GM21528 (cell line): ENCODE results near the gene NDFIP1.
A peak's percentile ranks its signal among the peaks of the same experiment; 100 is the strongest.
"Not testable (repeated sequence)": the region's sequence is repeated elsewhere in the genome, so short reads cannot be mapped to it uniquely, and the experiment has no call there.

Experiments used
- ATAC-seq: cut with Tn5 transposase; IDR thresholded peaks from one replicate; pipeline ENCODE4 v1.9.1; 2021; ENCODE audit warnings: mild to moderate bottlenecking, moderate library complexity; ENCODE audit not compliant: unreplicated experiment, low FRiP score

Gene NDFIP1, protein sequence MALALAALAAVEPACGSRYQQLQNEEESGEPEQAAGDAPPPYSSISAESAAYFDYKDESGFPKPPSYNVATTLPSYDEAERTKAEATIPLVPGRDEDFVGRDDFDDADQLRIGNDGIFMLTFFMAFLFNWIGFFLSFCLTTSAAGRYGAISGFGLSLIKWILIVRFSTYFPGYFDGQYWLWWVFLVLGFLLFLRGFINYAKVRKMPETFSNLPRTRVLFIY

DNA sequence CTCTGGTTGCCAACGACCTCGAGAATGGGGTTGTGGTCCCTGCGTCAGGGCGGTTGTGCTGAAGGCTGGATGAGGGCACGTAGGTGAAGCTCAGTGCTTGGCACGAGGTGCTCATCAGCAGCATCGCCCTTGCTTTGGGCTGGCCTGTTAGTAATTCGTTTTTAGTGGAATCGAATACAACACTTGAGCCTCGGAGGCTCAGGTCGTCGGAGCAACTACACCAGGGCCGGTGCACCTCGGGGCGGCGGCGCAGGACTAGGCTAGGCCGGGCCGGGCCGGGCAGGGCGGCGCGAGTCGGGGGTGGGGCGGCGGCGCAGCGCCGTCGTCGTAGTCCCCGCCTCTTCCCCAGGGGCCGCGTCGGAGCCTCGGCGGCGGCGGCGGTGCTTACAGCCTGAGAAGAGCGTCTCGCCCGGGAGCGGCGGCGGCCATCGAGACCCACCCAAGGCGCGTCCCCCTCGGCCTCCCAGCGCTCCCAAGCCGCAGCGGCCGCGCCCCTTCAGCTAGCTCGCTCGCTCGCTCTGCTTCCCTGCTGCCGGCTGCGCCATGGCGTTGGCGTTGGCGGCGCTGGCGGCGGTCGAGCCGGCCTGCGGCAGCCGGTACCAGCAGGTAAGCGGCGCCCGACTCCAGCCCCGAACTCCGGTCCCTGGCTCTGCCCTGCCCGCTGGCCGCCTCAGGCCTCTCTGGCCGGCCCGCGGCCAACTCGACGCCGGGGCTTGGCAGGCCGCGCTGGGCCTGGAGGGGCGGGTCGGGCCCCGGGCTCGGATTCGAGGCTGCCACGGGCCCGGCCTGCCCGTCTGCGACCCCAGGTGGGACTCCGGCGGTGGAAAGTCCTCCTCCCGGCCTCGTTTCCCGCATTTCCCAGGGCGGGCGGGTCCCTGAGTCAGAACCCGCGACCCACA is at the start of gene NDFIP1:
Gene NDFIP1 (plus strand): TSS at position 348 of the 899 bp plus-strand sequence. CDS start 196 bp downstream, at position 544.
- ATAC-seq, result peak; percentile 97

DNA sequence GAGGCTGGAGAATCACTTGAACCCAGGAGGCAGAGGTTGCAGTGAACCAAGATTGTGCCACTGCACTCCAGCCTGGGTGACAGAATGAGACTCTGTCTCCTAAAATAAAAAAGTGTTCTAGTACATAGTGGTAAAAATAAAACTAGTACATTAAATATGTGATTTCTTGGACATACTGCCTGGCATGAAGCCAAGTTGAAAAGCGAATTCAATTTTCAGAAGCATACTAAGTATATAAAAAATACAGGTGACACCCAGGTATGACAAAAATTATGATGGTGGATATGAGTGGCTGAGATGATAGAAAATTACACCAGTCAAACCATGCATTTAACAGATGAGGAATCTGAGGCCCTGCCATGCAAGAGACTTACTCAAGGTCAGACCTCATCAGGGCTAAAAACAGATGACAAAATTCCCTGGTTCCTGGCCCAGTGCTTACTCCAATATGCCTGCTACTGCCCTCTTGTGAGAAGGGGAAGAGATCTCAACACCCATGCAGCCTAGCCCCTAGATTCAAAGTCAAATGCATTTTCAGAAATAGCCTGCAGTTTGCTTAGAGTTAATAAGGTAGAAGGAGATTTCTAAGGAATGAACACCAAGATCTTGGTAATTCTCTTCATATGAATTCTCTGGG is 49.2 kb upstream of the NDFIP1 start:
- no peak for ATAC-seq

DNA sequence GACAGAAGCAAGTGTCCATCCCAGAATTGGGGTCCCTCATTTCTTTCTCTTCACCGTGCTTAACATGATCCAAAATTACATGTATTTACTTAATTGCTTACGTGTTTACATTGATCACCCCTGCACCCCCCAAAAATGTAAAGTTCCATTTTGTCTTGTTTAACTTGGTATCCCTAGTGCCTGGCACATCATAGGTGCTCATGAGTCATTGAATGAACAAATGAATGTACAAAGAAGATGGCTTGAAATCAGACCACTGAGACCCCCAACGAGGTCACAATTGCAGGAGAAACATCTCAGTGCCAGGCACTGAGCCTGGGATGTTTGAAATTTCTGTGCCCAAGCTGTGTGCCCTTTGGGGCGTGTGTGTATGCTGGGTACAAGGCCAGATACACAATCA is 45.2 kb upstream of the NDFIP1 start:
- no peak for ATAC-seq

DNA sequence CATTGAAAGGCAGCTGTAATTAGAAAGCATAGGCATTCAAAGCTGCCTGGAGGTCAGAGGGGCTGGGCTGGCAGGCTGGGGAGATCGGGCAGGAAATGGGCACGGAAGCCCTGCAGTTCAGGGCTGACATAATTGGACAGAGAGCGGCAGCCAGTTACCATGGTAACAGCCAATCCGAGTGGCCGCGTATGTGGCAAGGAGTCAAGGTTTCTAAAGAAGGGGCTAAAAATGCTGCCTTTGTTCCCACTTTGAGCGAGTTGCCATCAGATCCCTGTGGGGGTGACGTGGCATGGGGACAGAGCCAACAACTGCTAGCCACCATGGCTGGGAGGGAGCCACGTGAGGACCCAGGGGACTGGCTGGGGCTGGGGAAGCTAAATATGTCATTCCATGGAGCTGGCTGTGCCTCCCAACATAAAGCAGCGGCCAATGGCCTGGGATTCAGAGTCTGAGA is 44.7 kb upstream of the NDFIP1 start:
- no peak for ATAC-seq

DNA sequence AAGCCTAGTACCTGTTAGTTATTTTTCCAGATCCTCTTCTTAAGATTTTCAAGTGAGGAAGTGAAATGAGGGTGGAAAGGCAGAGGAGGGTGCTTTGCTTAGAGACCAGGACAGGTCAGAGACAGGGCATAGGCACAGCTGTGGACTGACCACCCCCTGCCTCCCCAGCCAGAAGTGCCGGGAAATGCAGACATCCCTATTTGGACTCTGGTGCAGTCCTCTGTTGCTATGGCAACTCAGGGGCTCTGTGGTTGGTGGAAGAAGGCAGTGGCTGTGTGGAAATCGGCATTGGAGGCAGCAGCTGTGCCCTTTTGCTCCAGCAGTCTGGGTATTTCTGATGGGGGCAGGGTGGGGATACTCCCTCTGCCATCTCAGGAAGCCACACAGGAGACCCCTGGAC is 43.3 kb upstream of the NDFIP1 start:
- ATAC-seq, result no peak

DNA sequence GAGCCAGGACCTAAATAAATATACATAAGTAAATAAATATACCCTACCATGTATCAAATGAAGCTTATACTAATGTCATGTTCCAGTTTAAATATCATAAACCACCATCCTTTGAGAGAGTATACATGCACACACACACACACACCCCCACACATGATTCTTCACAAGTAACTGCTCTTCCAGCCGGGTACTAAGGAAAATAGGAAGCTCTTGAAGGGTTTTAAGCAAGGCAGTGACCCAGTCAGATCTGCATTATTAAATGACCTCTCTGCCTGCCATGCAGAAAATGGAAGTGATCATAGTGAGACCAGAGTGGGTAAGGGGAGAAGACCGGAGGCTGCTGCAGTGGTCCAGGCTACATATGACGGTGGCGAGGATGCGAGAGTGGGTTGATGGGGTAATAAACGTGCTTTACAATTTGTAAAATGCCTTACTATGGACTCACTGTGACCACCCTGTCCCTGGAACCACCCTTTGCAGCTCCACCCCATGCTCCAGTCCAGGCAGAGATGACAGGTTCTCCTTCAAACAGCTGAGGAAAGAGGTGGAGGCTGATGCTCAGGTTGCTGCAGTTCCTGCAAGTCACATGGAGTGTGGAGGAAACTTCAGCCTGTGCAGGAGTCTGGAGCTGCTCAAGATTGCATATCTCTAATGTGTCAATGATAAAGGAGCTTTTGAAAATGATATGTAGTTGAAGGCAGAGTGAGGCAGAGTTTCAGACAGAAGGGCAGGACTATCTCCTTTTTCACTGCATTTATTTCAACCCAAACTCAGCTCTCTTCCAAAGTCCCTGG is 38.8 kb upstream of the NDFIP1 start:
- ATAC-seq, result no peak

DNA sequence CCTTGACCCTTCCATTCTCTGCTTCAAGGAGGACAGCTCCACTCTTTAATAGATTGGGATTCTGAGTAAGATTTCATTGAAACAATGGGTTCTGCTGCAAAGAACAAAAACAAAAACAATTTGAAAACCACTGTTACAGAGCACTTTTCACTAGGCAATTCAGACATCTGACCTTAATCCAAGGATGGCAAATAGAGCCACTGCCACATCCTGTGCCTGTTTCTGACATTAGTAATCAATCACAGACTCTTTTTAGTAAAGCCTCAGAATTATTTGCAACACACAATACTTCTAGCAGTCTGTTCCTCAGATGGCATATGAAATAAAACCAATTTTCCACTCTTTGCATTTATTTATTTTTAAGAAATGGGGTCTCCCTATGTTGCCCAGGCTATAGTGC is 37.8 kb upstream of the NDFIP1 start:
- no peak for ATAC-seq

DNA sequence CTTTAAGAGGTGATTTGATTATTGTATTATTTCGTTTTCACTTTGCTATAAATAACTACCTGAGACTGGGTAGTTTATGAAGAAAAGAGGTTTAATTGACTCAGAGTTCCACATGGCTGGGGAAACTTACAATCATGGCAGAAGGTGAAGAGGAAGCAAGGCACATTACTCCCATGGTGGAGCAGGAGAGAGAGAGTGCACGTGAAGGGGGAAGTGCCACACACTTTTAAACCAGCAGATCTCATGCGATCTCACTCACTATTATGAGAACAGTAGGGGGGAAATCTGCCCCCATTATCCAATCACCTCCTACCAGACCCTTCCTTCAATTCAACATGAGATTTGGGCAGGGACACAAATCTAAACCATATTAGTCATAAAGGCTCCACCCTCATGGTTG is 36.1 kb upstream of the NDFIP1 start:
- ATAC-seq, result no peak

DNA sequence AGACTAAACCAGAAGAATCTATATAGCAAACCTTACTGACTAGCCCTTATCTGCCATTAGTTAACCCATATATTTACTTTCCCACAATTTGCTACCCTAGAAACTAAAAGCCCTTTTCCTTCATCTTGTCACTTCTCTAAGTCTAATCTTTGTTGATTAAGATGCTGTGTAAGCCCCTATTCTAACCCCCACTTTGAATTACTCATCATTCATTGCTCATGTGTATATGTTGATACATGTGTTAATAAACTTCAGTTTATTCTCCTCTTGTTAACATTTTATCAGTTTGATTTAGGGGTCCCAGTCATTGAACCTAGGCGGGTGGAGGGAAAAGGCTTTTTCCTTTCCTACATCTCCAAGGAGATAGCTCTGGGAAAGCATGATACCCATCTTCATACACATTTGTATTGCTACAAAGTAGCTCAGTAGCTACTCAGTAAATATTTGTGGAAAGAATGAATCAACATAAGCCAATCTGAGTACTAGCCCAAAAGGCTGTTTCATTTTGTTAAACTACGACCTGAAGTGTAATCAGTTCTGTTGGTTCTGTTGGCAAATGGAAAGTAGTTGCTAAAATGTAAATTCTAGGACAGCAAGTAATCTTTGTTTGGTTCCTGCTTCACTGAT is 35.1 kb upstream of the NDFIP1 start:
- no peak for ATAC-seq

DNA sequence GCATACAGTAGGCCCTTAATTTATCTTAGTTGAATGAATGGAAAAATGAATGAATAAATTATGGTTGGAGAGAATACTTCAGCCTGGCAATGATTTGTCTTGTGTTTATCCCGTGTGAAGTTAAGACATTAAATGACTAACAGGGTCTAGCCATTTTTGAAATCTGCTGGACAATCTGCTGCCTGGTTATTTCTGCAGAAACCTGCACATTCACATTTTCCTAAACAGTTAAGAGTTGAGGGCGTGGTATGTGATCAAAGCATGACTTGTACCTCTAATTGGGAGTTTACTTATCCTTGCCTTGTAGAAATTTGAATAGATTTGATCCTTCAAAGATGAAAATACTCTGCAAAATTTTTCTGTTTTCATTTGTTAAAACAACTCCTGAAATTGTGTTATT is 34.6 kb upstream of the NDFIP1 start:
- no peak for ATAC-seq

DNA sequence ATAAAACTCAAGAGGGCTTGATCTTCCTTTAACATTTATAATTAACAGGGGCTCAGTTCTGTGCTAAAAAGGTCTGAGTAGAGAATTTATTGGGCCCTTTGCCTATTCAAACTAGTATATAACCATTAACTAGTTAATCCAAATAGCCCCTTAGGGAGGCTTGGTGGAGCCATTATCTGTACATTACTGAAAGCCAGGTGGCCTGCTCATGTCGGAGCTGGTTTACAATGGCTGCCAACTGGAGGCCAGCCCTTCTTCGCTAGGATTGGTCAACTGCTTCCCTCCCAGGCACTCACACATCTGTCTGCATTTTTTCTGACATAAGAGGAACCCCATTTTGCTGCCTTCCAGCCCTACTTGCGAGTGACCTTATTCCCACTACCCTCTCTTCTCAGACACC is 30.4 kb upstream of the NDFIP1 start:
- ATAC-seq, result no peak

DNA sequence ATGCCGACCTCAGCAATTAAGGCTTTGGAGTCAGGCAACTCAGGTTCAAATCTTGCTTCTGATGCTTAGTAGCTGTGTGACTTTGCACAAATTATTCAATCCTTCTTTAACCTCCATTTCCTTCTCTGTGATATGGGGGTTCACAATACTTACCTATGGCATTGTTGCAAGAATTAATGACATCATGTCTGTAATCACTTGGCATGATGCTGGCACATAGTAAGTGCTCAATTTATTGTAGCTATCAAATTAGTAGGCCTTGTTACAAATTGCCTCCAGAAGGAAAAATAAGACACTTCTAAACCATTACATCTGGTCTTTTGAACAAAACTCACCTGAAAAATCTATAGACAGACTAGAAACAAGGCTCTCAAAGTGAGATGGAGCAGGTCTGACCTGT is 29.9 kb upstream of the NDFIP1 start:
- no peak for ATAC-seq

DNA sequence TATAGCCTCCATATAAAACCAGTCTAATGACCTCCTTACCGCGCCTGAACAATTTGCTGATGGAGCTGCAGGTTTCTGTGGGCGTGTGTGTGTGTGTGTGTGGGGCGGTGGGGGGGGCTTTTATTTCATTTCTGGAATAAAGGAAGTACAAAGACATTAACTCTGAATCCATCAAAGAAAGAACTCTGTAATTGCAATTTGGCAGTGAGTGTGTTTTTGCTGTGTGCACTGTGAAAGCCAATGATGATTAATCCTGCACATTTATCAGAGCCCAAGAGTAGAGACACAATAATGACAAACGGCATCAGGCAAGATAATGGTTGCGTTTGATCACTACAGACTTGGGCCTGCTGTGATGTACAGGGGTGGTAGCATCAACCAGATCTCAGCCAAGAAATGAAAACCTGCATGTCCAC is 29.3 kb upstream of the NDFIP1 start:
- ATAC-seq, result no peak

DNA sequence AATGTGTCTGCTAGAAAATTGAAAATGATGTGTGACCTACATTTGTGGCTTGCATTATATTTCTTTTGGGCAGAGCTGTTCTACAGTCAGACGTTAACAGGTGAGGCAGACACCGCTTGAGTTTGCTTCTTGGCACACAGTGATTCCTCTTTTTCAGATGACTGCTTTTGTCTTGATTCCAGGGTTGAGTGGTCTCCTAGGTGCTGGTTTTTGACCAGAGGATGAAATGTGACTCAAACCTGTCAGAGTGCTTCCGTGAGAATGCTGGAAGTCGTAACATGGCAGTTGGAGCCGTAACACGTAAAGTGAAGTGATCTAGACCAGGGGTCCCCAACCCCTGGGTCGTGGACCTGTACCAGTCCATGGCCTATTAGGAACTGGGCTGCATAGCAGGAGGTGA is 28.3 kb upstream of the NDFIP1 start:
- no peak for ATAC-seq

DNA sequence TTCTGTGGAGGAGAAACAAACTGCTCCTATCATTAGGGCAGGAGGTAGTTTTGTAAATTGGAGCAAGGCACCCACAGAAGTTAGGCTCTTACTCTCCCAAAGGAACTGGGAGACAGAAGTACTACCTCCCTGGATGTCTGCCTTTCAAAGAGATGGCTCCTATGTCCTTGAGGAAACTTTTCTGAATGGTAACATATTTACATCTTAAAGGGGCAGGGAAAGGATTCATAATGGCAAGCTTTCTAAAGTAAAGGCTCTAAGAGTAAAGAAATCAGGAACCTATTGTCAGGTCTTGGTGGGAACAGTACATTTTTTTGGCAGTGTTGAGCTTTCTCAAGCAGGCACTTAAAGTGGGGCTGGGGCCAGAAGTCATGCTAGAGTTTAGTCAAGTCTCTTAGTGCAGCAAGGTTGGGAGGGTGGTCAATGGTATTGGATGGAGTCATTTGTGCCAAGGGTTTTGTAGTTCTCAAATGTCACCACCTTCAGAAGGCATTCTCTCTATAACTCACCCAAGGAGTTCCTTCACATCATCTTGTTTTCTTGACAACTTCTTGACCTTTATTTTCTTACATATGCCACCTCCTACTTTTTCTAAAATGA is 26.3 kb upstream of the NDFIP1 start:
- ATAC-seq, result no peak

DNA sequence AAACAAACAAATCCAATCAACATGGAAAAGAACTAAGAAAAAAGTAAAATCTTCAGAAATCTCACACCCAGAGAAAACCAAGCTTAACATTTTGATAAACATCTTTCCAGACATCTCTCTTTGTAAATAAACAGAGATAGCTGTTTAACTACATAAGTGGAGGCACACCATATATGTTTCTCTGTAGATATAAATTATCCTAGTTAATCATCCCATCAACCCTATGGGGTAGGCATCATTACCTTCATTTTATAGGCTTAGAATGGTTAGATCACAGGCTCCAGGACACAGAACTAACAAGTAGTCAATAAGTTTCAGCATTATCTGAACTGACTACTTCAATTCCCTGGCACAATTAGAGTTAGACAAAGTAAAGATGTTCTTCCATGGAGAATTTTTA is 22.4 kb upstream of the NDFIP1 start:
- ATAC-seq, result no peak

DNA sequence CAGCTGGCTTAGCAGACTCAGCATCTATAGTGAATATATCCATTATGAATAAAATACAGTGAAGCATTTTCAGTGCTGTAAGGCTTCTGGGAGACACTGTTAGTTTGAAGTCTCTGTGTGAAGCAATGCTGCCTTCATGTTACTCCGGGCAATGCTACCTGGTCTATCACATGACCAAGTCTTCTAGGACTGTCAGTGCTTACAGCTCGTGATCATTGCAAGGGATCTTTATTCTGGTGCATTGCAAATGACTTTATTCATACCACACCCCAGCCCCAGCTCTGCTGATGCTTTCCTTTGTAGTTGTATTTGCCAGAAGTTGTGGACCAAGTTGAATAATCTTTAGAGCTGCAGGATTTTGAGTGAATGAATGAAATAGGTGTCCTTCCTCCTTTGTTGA is 21.9 kb upstream of the NDFIP1 start:
- ATAC-seq, result no peak

DNA sequence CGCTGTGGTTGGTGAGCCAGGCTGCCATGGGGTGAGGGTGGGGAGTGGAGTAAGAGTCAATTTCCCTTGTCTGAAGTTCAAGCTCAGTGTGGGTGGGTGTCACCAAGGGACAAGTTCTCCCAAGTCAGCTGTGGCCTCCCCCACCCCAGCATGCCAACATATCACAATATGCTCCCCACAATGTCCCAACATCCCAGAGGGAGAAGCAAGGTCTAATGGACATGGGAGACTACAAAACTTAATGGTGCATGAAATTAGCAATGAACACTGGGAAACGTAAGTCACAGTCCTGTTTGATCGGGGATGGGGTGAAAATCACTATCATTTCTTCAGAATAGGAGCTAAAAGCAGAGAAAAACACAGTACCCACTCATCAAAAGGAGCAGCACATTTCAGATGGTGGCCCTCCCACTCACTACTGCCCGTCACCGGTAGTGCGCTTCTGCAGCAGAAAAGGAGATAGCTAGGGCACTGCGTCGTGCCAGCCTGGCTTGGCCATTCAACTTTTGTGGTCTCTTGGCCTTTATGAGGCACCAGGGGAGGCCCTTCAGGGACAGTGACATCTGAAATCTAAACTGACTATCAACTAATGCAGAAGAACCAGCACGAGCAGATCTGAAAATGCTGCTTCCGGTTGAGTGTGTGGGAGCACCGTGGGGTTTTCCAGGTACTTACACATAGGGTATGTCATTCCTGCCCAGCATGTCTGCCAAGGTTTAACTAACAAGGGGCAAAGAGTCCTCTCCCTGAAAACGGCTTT is 20.5 kb upstream of the NDFIP1 start:
- ATAC-seq, result no peak

DNA sequence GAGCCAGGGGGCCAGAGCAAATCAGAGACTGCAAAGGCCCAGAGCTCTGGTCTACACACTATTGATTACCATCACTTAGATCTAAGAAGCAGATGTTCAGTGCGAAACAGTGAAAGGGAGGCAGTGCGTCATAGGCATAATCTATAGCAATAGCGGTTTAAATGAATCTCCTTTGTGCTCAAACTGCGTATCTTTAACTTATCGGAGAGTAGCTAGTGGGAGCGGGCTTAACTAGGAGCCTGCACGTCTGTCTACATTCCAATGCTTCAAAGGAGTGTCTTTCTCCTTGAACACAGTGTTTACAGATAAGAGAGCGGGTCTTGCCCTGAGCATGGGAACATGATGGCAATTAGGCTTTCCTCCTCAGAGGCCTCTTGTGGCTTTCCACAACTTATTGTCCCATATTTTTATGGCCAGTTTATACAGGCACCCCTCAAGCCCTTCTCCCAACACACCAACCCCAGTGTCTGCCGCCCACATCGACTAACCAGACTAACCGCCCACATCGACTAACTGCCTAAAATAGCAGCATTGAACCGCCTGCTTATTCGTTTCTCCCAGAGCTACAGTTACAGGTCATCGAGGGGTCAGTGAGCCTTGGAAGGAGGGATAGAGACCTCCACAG is 19.6 kb upstream of the NDFIP1 start:
- ATAC-seq, result not testable (repeated sequence)
